ENCODE results near the gene TBX19. TPM values are rescaled to one million over a fixed set of nuclear protein-coding genes. Genes with fewer than 3 reads are reported as not detected.

Gene TBX19
- 0.79 and 1.1 TPM in 2 replicates for total RNA-seq (2014; rRNA removed; shearing (Covaris generic))

- no peaks in the 10 kb centered on the region for H3K4me1 ChIP-seq
- no peaks in the 10 kb centered on the region for H3K36me3 ChIP-seq
- no peak within 1 kb of the TSS for H3K27ac ChIP-seq
- no peak within 1 kb of the TSS for H3K4me3 ChIP-seq
- DNase-seq = no peak
- no peaks in the 10 kb centered on the region for H3K9me3 ChIP-seq (replicated peaks)
- H3K27me3 ChIP-seq = no peaks in the 10 kb centered on the region
These were observed at the start of gene TBX19 for GRCh38 chr1:168280296-168280927. TSS of gene TBX19 (plus strand) at chr1:168280877. CDS start at chr1:168281091, 214 bp downstream.

GRCh38 chr1:168234846-168235547, 45.7 kb upstream of the TBX19 start:
- Histone ChIP-seq H3K27me3 (no peaks in the 10 kb centered on the region), H3K4me1 (no peaks in the 10 kb centered on the region), H3K4me3 (no peak overlapping the region), H3K36me3 (peaks cover 5% of the 10 kb centered on the region; the same call in 1 of the 2 replicates), H3K9me3 (replicated peaks) (no peaks in the 10 kb centered on the region), H3K27ac (no peak overlapping the region)
- DNase-seq = peak; percentile 36 to 59

GRCh38 chr1:168235548-168235885, 45.2 kb upstream of the TBX19 start:
- Histone ChIP-seq H3K4me3 (no peak overlapping the region), H3K4me1 (no peaks in the 10 kb centered on the region), H3K9me3 (replicated peaks) (no peaks in the 10 kb centered on the region), H3K36me3 (peaks cover 8% of the 10 kb centered on the region; the same call in 1 of the 2 replicates), H3K27ac (no peak overlapping the region), H3K27me3 (no peaks in the 10 kb centered on the region)
- DNase-seq = no peak

- no peaks in the 10 kb centered on the region for H3K9me3 ChIP-seq (replicated peaks)
- DNase-seq = no peak
- H3K27ac ChIP-seq = no peak overlapping the region
- no peak overlapping the region for H3K4me3 ChIP-seq
- no peaks in the 10 kb centered on the region for H3K4me1 ChIP-seq
- peaks cover 8% of the 10 kb centered on the region; the same call in 1 of the 2 replicates for H3K36me3 ChIP-seq
- H3K27me3 ChIP-seq = no peaks in the 10 kb centered on the region
These were observed 44.7 kb upstream of the TBX19 start for GRCh38 chr1:168235937-168236336.

GRCh38 chr1:168236836-168237611, 43.7 kb upstream of the TBX19 start:
- DNase-seq = no peak
- no peak overlapping the region for H3K4me3 ChIP-seq
- H3K4me1 ChIP-seq = no peaks in the 10 kb centered on the region
- no peaks in the 10 kb centered on the region for H3K27me3 ChIP-seq
- peaks cover 15% of the 10 kb centered on the region for H3K36me3 ChIP-seq
- H3K9me3 ChIP-seq (replicated peaks) = no peaks in the 10 kb centered on the region
- H3K27ac ChIP-seq = no peak overlapping the region

- Histone ChIP-seq H3K27ac (no peak overlapping the region), H3K27me3 (no peaks in the 10 kb centered on the region), H3K36me3 (peaks cover 22% of the 10 kb centered on the region), H3K4me1 (no peaks in the 10 kb centered on the region), H3K4me3 (no peak overlapping the region), H3K9me3 (replicated peaks) (no peaks in the 10 kb centered on the region)
- no peak for DNase-seq
These were observed 37.5 kb upstream of the TBX19 start for GRCh38 chr1:168243198-168243597.

- no peak overlapping the region for H3K27ac ChIP-seq
- no peaks in the 10 kb centered on the region for H3K4me1 ChIP-seq
- no peak for DNase-seq
- H3K27me3 ChIP-seq = no peaks in the 10 kb centered on the region
- H3K4me3 ChIP-seq = no peak overlapping the region
- H3K9me3 ChIP-seq (replicated peaks) = no peaks in the 10 kb centered on the region
- peaks cover 22% of the 10 kb centered on the region for H3K36me3 ChIP-seq
These were observed 37.0 kb upstream of the TBX19 start for GRCh38 chr1:168243636-168244212.

- no peaks in the 10 kb centered on the region for H3K27me3 ChIP-seq
- no peaks in the 10 kb centered on the region for H3K4me1 ChIP-seq
- H3K27ac ChIP-seq = no peak overlapping the region
- DNase-seq = no peak
- no peaks in the 10 kb centered on the region for H3K9me3 ChIP-seq (replicated peaks)
- H3K4me3 ChIP-seq = no peak overlapping the region
- peaks cover 27% of the 10 kb centered on the region for H3K36me3 ChIP-seq
These were observed 35.6 kb upstream of the TBX19 start for GRCh38 chr1:168245042-168245441.

- H3K4me1 ChIP-seq = no peaks in the 10 kb centered on the region
- no peak overlapping the region for H3K27ac ChIP-seq
- peaks cover 20% of the 10 kb centered on the region for H3K36me3 ChIP-seq
- DNase-seq = no peak
- no peaks in the 10 kb centered on the region for H3K9me3 ChIP-seq (replicated peaks)
- H3K4me3 ChIP-seq = no peak overlapping the region
- no peaks in the 10 kb centered on the region for H3K27me3 ChIP-seq
These were observed 34.2 kb upstream of the TBX19 start for GRCh38 chr1:168246506-168246905.

GRCh38 chr1:168252204-168252733, 28.4 kb upstream of the TBX19 start:
- Histone ChIP-seq H3K4me3 (no peak overlapping the region), H3K27me3 (no peaks in the 10 kb centered on the region), H3K36me3 (peaks cover 7% of the 10 kb centered on the region), H3K4me1 (no peaks in the 10 kb centered on the region), H3K27ac (no peak overlapping the region), H3K9me3 (replicated peaks) (peaks cover 3% of the 10 kb centered on the region; the same call in 1 of the 2 replicates)
- no peak for DNase-seq

- Histone ChIP-seq H3K4me3 (no peak overlapping the region), H3K36me3 (no peaks in the 10 kb centered on the region; the same call in 1 of the 2 replicates), H3K9me3 (replicated peaks) (peaks cover 3% of the 10 kb centered on the region), H3K4me1 (peaks cover 10% of the 10 kb centered on the region; the same call in 1 of the 2 replicates), H3K27ac (no peak overlapping the region), H3K27me3 (no peaks in the 10 kb centered on the region)
- DNase-seq = no peak
These were observed 24.5 kb upstream of the TBX19 start for GRCh38 chr1:168256164-168256563.

GRCh38 chr1:168257397-168257796, 23.3 kb upstream of the TBX19 start:
- DNase-seq = no peak
- no peak overlapping the region for H3K4me3 ChIP-seq
- no peaks in the 10 kb centered on the region; the same call in 1 of the 2 replicates for H3K36me3 ChIP-seq
- H3K9me3 ChIP-seq (replicated peaks) = peaks cover 3% of the 10 kb centered on the region
- no peak overlapping the region for H3K27ac ChIP-seq
- peaks cover 10% of the 10 kb centered on the region; the same call in 1 of the 2 replicates for H3K4me1 ChIP-seq
- H3K27me3 ChIP-seq = no peaks in the 10 kb centered on the region

- H3K4me1 ChIP-seq = peaks cover 10% of the 10 kb centered on the region; the same call in 1 of the 2 replicates
- DNase-seq = no peak
- H3K27ac ChIP-seq = no peak overlapping the region
- peaks cover 3% of the 10 kb centered on the region for H3K9me3 ChIP-seq (replicated peaks)
- no peaks in the 10 kb centered on the region for H3K27me3 ChIP-seq
- H3K4me3 ChIP-seq = no peak overlapping the region
- no peaks in the 10 kb centered on the region; the same call in 1 of the 2 replicates for H3K36me3 ChIP-seq
These were observed 21.1 kb upstream of the TBX19 start for GRCh38 chr1:168259567-168259966.

GRCh38 chr1:168260393-168260792, 20.3 kb upstream of the TBX19 start:
- peaks cover 10% of the 10 kb centered on the region; the same call in 1 of the 2 replicates for H3K4me1 ChIP-seq
- no peaks in the 10 kb centered on the region for H3K27me3 ChIP-seq
- no peak overlapping the region for H3K27ac ChIP-seq
- DNase-seq = peak; percentile 19 to 52
- H3K9me3 ChIP-seq (replicated peaks) = peaks cover 3% of the 10 kb centered on the region
- no peak overlapping the region for H3K4me3 ChIP-seq
- no peaks in the 10 kb centered on the region; the same call in 1 of the 2 replicates for H3K36me3 ChIP-seq

Measured in SJCRH30 (cell line).